ENCODE data around the gene ABLIM2.

DNA sequence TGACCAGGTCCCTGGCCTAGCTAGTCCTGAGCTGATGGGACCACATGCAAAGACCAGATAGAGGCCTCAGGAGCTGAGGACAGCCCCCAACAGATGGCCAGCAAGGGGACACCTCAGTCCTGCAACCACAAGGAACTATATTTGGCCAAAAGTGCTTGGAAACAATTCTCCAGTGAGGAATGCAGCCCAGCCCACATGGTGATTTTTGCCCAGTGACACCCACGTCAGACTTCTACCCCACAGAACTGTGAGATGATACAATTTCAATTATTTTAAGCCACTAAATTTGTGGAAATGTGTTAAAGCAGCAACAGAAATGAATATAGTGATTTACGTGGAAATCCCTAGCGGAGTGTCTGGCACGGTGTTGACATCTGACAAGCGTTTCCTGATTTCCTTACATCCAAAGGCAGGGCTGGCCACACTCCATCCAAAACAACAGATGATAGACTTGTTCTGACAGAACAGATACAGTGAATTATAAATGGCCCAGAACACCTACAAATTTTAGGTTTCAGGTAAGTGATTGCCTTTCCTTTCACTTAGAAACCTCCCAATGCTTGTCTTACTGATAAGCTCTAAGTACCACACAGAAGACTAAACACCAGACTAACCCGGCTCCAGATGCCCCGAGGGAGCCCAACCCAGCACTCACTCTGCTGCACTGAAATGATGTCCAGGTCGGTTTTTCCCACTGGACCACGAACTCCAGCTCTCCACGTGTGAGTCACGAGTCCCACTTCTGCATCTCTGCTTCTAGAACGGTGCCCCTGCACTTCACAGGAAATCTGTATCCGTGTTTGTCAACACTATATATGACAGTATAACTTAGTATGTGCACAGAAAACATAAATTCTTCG, 224.7 kb downstream of the ABLIM2 start:
- TF ChIP-seq POLR2A (IDR thresholded peaks at IDR 0.05) = no peak
- TF ChIP-seq, protein P1, sequence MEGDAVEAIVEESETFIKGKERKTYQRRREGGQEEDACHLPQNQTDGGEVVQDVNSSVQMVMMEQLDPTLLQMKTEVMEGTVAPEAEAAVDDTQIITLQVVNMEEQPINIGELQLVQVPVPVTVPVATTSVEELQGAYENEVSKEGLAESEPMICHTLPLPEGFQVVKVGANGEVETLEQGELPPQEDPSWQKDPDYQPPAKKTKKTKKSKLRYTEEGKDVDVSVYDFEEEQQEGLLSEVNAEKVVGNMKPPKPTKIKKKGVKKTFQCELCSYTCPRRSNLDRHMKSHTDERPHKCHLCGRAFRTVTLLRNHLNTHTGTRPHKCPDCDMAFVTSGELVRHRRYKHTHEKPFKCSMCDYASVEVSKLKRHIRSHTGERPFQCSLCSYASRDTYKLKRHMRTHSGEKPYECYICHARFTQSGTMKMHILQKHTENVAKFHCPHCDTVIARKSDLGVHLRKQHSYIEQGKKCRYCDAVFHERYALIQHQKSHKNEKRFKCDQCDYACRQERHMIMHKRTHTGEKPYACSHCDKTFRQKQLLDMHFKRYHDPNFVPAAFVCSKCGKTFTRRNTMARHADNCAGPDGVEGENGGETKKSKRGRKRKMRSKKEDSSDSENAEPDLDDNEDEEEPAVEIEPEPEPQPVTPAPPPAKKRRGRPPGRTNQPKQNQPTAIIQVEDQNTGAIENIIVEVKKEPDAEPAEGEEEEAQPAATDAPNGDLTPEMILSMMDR (IDR thresholded peaks at IDR 0.05) = no peak
- no peak for TF ChIP-seq POLR2AphosphoS5 (IDR thresholded peaks at IDR 0.05)
